GM19324 (cell line): ENCODE measurements around the gene ACR.
"Not testable (repeated sequence)": the region's sequence is repeated elsewhere in the genome, so short reads cannot be mapped to it uniquely, and the experiment has no call there.

ENCODE experiments used
- ATAC-seq: cut with Tn5 transposase; IDR thresholded peaks from one replicate; pipeline ENCODE4 v1.9.1; 2021; ENCODE audit warnings: mild to moderate bottlenecking, moderate library complexity; ENCODE audit not compliant: unreplicated experiment, low FRiP score

ACR gene

DNA sequence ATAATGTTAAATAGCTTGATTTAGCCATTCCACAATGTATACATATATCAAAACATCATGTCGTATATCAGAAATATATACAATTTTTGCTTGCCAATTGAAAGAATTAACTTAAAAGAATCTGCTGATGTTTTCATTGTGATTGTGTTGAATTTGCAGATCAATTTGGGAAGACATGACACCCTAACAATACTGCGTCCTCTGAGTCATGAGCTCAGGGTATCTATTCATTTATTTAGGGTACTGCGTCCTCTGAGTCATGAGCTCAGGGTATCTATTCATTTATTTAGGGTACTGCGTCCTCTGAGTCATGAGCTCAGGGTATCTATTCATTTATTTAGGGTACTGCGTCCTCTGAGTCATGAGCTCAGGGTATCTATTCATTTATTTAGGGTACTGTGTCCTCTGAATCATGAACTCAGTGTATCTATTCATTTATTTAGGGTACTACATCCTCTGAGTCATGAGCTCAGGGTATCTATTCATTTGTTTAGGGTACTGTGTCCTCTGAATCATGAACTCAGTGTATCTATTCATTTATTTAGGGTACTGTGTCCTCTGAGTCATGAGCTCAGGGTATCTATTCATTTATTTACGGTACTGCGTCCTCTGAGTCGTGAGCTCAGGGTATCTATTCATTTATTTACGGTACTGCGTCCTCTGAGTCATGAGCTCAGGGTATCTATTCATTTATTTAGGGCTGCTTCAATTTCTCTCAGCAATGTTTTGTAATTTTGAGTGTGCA, 21.8 kb downstream of the ACR start:
- ATAC-seq = not testable (repeated sequence)

DNA sequence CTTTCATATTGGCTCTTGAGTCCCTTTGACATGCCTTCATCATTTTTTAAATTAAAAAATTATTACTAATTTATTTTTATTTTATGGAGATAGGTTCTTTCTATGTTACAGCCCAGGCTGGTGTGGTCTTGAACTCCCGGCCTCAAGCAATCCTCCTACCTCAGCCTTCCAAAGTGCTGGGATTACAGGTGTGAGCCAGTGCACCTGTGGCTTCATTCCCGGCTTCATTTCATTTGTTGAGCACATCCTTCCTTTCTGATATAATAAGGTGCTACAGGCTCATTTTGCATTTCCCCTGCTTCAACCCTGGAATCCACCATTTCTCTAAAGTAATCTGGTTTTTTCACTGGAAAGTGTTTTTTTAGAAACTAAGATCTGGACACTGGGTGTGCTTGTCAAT, 23.8 kb downstream of the ACR start:
- not testable (repeated sequence) for ATAC-seq

DNA sequence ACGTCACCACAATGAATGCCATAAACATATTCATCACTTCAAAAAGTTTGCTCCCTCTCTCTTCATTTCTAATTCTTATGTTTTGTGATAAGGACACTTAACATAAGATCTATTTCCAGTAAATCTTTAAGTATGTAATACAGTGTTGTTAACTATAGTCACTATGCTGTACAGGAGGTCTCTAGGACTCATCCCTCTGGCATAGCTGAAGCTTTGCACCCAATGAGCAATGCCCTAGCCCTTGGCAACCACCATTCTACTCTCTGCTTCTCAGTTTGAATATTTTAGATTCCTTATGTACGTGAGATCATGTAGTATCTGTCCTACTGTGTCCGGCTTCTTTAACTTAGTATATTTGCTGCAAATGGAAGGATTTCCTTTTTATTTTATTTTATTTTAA, 26.3 kb downstream of the ACR start:
- not testable (repeated sequence) for ATAC-seq

DNA sequence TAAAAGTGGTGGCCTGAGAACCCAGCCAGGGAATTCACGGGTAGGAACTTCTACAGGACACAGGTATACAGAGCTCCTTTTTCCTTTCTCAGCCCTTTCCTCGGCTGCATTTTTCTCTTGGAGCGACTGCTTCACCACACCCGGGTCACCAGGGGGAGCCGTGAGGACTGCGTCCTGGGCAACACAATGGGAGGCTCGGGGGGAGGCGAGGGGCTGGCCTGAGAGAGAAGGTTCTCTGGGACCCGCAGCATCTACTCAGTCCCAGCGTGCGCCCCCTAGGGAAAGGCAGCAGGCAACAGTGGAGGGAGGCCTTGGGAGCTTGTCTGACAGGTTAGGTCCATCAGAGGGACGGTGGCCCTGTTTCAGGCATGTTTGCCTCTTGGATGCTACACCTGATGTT, 37.1 kb downstream of the ACR start:
- not testable (repeated sequence) for ATAC-seq

DNA sequence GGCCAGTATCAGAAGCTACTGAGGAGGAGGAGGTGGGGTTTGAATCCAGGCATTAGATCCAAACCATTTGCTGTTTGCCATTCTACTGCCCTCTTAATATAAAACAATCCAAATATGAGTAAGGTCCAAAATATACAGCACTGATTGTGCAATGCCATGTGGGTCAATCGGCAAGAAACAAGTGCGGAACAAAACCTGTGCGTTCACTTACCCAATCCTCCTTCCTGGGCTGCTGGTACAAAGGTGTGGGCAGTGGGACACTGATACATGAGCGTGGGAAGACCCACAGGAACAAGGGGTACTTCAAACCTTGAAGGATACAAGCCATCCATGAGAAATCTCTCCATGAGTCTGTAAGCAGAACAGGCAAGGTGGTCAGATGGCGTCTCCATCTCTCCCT, 39.6 kb downstream of the ACR start:
- ATAC-seq = not testable (repeated sequence)

DNA sequence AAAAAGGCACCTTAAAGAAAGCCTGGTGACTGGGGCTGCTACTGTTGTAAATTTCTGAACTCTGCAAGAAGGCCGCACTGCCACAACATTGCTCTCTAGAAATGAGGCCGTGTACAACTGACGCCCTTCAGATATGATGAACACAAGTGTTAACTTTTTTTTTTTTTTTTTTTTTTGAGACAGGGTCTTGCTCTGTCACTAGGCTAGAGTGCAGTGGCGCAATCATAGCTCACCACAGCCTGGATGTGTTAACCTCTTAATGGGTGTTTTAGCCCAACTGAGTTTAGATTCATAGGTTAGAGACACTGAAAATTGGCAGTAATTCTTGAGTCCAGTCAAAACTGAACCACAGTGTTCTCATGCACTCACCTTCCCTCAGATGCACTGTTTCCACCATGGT, 42.2 kb downstream of the ACR start:
- not testable (repeated sequence) for ATAC-seq

DNA sequence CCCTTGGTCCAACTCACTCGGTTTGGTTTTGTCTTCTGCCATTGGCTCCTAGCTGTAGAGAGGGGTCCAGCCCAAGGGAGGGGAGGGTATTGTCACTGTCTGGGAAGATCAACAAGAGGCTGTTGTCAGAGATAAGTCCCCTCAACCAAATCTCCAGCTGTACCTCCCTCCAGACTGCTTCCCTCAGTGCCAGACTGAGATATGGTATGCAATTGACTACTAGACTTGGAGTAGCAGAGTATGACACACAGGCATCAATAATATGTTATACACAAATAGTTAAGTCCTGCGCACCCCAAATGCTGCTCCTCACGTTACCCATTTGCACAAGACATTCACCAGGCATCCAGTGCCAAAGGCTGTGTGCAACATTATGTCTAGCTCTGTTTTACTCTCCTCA, 44.2 kb downstream of the ACR start:
- not testable (repeated sequence) for ATAC-seq

DNA sequence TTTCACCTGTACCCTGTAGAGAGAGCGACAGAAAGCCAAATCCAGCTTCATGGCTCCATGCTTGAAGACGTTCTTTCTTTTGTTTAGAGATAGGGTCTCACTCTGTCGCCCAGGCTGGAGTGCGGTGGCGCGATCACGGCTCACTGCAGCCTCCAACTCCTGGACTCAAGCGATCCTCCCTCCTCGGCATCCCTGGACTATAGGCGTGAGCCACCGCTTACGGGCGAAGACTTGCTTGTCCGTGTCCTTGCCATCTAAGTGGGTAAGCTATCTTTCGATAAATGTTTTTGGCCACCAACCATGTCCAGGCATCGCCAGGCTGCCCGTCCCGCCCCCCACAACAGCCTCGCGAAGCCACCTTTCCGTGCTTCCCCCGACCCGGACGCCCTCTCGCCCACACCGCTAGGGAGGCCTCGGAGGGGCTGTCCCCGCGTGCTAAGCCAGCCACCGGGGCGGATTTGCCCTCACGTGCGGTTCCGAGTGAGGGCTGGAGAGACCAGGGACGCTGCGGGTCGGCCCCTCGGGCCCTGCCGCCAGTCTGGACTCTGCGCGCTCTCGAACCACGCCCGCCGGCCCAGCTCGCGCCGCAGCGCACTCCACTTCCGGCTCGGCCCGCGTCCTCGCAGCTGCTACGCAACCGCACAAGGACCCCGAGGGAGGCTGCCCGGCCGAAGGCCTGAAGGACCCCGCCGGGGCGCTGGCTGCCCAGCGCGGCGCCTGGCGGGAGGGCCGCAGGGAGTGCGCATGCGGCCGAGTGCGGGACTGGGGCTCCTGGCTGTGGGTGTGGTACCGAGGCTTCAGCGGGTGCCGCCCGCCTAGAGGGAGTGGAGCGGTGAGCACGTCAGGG, 45.3 kb downstream of the ACR start, which contains the start of gene RABL2B:
TSS of gene RABL2B (minus strand) at position 604 of the 847 bp plus-strand sequence. CDS start 1,342 bp downstream, outside the sequence.
- peak; percentile 96 for ATAC-seq

DNA sequence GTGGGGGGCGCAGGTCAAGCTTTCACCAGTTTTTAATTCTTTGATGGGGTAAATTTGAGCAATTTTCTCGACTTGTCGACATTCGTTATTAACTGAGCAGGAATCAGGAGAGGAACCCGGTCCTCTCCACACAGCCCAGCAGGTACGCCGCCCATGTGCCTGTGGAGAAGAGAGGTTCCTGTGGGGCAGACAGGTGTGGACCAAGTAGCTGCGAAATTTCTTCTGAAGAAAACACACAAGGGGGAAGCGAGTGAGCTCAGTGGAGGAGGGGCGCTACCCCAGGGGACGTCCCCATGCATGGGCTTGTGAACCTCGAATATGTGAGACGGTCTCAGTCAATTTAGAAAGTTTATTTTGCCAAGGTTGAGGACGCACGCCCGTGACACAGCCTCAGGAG, 45.9 kb downstream of the ACR start:
- ATAC-seq = peak; percentile 22

DNA sequence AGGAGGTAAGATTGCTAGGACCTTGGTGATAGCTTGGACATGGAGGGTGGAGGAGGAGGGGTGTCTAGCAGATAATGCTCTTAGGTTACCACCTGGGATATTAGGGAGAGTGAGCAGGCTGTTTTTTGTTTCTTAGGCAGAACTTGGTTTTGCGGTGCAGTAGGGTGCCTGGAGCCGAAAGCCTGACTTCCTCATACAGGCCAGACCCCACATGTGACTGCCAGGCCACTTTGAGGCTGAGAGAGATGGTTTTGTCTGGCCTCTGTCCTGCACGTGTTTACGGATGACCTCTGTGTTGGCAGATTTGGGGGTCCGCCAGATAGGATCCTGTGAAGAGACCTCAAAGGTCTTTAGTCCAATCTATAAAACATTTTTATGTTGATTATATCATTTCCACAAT, 47.3 kb downstream of the ACR start:
- ATAC-seq = not testable (repeated sequence)

DNA sequence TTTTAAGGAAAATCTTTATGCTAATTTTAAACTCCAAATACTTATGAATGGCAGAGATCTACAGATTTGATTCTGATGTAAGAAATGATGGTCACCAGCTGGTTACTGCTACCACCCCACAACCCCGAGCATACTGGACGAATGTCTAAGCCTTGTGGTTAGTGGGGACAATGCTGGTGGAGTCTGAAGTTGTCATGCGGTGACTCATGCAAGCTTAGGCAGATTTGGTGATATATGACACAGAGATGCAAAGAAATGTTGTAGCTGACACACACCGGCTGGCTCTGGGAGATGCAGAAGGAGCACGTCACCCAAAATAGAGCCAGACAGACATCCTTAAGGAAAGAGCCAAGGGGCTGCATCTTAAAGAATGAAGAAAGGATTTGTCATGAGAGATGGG, 48.9 kb downstream of the ACR start:
- not testable (repeated sequence) for ATAC-seq
